ENCODE measurements around the gene KAT6B.
"Not testable (repeated sequence)": the region's sequence is repeated elsewhere in the genome, so short reads cannot be mapped to it uniquely, and the experiment has no call there.

KAT6B gene

DNA sequence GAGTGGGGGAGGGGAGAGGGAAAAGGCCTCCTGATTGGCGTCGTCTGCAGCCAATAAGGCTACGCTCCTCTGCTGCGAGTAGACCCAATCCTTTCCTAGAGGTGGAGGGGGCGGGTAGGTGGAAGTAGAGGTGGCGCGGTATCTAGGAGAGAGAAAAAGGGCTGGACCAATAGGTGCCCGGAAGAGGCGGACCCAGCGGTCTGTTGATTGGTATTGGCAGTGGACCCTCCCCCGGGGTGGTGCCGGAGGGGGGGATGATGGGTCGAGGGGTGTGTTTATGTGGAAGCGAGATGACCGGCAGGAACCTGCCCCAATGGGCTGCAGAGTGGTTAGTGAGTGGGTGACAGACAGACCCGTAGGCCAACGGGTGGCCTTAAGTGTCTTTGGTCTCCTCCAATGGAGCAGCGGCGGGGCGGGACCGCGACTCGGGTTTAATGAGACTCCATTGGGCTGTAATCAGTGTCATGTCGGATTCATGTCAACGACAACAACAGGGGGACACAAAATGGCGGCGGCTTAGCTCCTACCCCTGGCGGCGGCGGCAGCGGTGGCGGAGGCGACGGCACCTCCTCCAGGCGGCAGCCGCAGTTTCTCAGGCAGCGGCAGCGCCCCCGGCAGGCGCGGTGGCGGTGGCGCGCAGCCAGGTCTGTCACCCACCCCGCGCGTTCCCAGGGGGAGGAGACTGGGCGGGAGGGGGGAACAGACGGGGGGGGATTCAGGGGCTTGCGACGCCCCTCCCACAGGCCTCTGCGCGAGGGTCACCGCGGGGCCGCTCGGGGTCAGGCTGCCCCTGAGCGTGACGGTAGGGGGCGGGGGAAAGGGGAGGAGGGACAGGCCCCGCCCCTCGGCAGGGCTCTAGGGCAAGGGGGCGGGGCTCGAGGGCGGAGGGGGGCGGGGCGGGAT lies at the start of gene KAT6B:
TSS of gene KAT6B (plus strand) at position 459 of the 903 bp plus-strand sequence. CDS start 16,258 bp downstream, outside the sequence.
- DNase-seq (ENCODE audit: low read depth in 3 of 3), result peak; percentile 98 to 100 (median 100)

DNA sequence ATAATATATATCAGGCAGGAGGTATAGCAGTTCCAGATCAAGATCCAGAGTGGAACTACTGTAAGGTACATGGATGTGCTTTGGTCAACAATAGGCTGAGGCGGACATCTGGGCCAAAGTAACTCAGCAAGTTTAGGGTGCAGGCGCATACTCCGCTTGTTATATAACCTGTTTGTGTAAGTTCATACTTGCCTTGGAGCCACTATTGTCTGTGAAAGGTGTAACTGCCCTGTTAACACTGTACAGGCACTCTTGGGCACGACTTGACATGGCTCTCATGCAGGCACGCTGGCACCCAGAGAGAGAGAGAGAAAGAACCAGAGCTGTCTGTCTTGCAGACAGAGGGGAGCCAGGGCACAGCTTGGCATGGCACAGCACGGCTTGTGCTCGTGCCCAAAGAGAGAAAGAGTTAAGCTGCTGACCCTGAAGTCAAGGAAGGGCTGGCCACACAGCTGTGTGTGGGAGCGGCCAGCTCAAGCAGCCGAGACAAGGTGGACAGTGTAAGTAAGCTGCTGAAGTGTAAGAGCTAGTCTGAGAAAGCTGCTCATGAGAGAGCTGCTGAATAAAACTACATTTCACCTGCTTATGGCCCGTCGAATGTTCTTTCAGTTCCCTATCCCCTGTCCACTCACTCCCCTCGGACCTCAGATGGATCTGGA lies 47.8 kb upstream of the KAT6B start:
- no peak for DNase-seq (ENCODE audit: low read depth in 3 of 3)

DNA sequence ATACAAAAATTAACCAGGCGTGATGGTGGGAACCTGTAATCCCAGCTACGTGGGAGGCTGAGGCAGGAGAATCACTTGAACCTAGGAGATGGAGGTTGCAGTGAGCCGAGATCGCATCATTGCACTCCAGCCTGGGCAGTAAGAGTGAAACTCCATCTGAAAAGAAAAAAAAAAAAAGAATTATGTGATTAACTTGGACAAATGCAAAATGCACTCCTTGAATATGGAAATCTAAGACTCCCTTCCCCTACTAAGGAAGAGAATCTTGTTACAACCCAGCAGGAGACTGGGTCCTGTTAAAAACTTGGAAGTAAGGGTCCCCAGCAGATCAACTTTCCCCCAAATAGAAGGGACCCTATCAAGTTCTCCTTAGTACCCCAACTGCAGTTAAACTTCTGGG lies 44.5 kb upstream of the KAT6B start:
- not testable (repeated sequence) for DNase-seq (ENCODE audit: low read depth in 3 of 3)

DNA sequence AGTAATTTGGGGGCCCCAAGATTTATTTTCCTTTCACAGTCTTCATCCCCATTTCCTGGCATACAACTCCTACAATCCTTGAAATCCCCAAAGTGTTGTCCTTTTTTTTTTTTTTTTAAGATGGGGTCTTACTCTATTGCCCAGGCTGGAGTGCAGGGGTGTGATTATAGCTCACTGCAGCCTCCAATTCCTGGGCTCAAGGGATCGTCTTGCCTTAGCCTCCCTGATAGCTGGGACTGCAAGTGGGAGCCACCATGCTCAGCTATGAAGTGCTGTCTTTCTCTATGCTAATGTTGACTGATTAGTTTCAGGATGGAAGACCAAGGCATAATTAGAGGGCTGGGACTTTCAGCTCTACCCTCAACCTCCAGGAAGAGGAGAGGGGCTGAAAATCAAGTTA lies 41.9 kb upstream of the KAT6B start:
- no peak for DNase-seq (ENCODE audit: low read depth in 3 of 3)

DNA sequence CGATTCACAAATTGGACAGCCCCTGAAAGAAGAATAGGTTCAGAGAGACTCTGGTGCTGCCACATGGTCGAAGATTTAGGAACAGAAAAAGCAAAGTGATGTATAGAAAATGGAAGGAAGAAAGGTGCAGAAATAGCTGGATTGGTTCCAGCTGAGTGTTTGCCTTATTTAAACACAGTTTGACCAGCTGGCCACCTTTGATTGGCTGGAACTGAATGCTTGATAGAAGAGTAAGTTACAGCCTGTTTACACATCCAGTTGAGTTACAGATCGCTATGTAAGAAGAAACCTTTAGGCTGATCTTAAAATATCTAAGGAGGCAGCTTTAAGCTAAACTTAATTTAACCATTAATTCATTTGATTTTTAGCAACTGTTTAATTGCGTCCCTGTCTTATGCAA lies 40.3 kb upstream of the KAT6B start:
- DNase-seq (ENCODE audit: low read depth in 3 of 3), result no peak

DNA sequence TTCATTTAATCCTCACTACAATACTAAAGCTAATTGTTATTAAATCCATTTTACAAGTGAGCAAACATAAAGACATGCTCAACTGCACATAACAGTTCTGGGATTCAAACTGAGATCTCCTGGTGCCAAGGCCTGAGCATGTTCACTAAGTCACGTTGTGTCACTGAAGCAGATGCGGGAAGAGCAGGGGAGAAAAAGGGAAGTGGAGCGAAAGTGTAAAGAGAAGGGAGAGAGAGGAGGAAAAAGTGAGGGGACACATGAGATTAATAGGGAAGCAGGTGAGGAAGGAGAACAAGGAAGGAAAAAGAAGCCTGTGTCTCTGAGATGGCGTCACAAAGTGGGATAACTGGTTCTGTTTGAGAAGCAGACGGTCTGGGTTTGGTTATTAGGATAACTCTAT lies 38.9 kb upstream of the KAT6B start:
- DNase-seq (ENCODE audit: low read depth in 3 of 3), result no peak

DNA sequence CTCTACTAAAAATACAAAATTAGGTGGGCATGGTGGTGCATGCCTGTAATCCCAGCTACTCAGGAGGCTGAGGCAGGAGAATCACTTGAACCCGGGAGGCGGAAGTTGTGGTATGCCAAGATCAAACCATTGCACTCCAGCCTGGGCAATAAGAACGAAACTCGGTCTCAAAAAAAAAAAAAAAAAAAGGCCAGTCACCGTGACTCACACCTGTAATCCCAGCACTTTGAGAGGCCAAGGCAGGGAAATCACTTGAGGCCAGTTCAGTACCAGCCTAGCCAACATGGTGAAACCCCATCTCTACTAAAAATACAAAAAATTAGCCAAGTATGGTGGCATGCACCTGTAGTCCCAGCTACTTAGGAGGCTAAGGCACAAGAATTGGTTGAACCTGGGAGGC lies 34.4 kb upstream of the KAT6B start:
- DNase-seq (ENCODE audit: low read depth in 3 of 3), result not testable (repeated sequence)

DNA sequence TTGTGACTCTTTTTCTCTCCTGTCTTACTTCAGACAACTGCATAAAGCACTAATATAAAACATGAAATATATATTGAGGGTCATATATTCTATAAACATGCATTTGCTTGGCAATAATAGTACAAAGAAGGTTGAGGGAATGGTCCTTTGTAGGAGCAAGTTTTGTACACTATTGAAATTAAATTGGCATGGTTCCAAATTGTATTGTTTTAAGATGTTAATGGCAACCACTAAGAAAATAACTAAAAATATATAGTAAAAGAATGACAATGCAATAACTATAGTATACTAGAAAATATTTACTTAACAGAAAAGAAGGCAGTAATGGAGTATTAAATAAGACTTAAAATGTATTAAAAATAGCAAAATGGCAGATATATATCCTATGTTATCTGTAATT lies 33.7 kb upstream of the KAT6B start:
- no peak for DNase-seq (ENCODE audit: low read depth in 3 of 3)

DNA sequence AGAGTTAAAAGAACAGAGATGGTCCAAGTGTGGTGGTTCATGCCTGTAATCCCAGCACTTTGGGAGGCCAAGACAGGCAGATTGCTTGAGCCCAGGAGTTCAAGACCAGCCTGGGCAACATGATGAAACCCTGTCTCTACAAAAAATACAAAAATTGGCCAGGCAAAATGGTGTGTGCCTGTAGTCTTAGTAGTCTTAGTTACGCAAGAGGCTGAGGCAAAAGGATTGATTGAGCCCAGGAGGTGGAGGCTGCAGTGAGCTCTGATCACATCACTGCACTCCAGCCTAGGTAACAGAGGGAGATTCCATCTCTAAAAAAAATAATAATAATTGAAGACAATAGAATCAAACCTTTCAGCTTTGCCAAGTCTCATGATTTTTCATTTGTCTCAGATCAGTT lies 33.2 kb upstream of the KAT6B start:
- not testable (repeated sequence) for DNase-seq (ENCODE audit: low read depth in 3 of 3)

DNA sequence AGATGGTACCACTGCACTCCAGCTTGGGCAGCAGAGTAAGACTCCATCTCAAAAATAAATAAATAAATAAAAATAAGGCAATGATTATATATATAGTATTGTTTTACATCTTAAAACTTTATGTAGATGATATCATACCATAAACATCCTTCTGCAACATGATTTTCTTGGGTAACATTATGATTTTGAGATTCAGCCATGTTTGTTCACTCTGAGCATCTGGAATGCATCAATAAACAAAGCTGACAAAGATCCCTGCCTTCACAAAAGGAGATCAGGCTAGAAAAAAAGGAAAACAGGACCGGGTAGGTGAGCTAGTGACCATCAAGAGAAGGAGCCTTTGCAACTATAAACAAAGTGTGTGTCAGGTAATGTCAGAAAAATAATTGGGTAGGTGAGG lies 31.9 kb upstream of the KAT6B start:
- no peak for DNase-seq (ENCODE audit: low read depth in 3 of 3)

DNA sequence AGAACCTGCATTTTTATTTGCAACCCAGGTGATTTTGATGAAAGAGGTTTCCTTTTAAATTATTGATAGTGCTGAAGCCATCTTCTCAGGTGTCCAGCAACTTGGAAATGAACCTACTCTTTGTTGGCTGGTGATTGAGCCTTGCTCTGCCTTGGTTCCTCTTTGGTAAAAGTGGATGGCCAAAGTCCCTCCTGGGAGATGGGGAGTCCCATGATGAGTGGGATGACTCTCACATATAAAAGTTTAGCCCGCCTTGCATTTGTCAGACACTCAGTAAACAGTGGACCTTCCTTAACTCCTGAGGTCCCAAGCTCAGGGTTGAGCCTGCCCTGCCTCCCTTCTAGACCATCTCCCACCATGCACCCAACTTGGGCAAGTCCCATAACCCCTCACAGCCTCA lies 28.9 kb upstream of the KAT6B start:
- no peak for DNase-seq (ENCODE audit: low read depth in 3 of 3)

DNA sequence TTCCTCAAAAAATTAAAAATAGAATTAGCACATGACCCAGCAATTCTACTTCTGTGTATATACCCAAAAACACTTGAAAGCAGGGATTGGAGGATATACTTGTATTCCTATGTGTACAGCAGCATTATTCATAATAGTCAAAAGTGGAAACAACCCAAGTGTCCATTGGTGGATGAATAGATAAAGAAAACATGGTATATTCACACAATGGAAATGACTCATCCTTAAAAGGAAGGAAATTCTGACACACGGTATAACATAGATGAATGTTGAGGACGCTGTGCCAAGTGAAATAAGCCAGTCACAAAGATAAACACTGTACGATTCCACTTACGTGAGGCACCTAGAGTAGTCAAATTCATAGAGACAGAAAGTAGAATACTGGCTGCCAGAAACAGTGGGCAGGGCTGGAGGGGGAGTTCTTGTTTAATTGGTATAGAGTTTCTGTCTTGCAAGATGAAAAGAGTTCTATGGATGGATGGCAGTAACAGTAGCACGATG lies 26.6 kb upstream of the KAT6B start:
- DNase-seq (ENCODE audit: low read depth in 3 of 3), result no peak

DNA sequence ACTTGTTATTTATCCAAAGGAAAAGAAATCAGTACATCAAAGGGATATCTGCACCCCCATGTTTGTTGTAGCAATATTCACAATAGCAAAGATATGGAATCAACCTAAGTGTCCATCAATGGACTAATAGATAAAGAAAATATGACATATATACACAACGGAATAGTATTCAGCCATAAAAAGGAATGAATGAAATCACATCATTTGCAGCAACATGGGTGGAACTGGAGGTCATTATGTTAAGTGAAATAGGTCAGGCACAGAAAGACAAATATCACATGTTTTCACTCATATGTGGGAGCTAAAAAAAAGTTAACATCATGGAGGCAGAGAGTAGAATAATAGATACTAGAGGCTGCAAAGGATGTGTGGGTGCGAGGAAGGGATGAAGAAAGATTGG lies 25.0 kb upstream of the KAT6B start:
- no peak for DNase-seq (ENCODE audit: low read depth in 3 of 3)

DNA sequence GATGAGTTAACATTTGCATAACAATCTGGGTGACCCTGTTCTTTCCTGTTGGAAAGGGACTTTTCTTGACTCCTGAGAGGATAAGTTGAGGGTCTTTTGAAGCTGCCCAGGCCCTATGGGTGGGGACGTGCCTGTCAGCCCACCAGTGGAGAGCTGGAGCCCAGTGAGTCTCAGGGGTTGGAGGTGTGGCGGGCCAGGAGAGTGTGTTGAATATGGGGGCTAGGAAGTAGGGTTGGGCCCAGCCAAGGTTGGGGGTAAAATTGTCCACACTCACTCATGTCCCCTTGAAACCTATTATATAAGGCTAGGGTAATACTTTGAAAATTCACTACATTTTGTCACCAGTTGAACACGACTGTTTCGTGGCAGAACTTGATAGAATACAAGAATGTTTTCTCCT lies 17.9 kb upstream of the KAT6B start:
- no peak for DNase-seq (ENCODE audit: low read depth in 3 of 3)

DNA sequence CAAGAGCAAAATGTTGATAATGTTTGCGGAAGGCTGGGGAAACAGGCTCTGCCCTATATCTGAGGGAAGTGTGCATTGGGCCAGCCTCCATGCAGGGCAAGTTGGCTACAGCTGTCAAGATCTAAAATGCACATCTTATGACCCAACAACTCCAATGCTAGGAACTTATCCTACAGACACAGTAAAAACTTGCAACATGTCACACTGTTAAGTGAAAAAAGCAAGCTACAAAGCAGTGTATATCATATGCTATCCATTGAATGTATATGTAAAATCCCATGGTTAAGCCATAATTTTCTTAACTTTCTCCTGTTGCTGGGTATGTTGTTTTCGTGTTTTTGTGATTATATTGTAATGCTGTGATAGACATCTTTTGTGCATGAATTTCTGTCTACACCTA lies 16.3 kb upstream of the KAT6B start:
- DNase-seq (ENCODE audit: low read depth in 3 of 3), result no peak

DNA sequence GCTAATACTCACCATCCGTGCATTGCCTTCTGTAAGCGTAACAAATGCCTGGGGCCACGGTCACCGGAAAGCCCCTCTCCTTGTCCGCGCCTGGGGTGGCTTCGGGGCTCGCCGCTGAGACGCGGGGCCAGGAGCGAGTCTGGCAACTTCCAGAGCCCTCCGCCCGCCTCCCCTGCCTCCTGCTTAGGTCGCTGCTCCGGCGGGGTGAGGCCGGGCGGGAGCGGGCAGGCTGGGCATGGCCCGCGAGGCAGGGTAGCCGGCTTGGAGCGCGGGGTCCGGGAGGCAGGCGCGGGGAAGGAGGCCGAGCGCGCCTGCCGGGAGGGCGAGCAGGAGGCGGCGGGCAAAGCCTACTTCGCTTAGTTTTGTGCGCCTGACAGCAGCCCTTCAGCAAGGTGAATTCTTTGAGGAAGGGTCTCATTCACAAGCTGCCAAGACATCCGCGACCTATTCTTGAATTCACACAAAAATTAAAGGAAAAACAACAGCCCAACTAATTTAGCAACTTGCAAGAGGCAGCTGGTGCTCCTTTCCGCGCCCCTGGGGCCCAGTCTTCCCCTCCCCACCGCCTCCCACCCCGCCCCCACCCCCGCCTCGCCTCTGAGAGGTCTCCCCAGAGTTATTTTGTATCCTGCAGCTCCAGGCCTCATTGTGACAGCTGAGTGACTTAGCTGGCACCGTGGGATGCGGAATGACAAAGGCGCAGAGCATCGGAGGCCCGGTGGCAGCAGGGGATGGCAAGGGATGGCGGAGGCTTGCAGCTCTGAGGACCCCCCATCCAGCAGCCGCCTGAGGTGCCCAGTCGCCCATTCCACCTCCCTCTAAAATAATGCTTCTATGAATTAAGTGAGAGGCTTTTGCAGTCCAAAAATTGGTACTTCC lies 12.8 kb upstream of the KAT6B start:
- DNase-seq (ENCODE audit: low read depth in 3 of 3), result no peak

DNA sequence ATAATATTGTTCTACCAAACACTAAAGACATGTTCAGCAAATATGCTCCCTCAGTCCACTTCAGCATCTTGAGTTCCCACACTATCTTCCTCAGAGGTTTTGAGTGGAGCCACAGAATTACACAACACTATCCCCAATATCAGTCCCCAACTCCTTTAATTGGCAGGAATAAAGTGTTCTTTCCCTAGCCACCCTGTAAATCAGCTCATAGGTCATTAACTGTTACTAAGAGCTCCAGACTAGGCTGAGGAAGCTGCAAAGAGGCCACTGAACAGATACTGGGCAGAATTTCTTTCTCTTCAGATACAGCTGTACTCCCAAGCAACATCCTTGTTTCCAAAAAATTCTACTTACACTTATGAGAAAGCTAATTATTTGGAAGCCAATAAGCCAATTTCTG lies 11.6 kb upstream of the KAT6B start:
- no peak for DNase-seq (ENCODE audit: low read depth in 3 of 3)

DNA sequence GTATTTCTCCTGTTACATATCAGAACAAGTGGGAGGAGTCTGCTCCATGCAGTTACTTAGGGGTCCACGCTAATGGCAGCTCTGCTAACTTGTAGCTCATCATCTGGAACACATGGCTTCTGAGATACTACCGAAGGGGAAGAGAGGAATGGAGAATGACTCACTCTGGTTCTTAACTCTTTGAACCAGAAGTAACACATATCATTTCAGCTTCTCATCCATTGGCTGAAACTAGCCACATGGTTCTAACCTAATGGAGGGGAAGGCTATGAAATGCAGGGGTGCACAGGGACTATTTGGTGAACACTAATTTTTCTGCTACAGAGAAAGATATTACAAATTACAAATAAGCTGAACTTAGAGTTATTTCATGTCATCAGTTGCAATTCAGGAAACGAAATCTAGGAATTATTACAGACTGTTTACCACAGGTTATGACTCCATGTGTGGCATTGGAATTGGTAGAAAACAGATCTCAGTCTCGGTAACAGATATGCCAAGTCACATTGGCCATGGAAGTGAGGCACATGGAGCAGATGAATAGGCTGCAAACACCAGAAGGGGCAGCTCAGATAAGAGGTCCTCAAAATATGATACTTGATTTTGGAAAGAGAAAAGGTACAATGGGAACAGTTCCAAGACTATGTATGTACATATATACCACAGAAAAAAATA lies 9.4 kb upstream of the KAT6B start:
- DNase-seq (ENCODE audit: low read depth in 3 of 3), result no peak

DNA sequence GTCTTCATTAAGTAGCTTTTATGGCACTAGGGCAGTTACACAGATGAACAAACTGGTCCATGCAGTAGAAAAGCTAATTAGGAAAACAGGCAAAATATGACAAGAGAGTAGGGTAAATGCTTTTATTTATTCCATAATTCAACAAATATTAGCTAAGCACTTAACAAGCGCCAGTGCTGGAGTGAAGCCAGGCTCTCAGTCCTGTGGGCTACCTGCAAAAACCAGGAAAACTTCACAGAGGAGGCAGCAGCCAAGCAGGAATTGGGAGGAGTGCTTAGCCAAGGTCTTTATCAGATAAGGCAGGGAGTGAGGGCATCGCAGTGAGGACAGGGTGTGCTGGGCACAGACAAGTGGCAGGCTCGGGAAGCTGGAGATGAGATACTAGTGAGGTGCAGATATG lies 4.9 kb upstream of the KAT6B start:
- no peak for DNase-seq (ENCODE audit: low read depth in 3 of 3)

DNA sequence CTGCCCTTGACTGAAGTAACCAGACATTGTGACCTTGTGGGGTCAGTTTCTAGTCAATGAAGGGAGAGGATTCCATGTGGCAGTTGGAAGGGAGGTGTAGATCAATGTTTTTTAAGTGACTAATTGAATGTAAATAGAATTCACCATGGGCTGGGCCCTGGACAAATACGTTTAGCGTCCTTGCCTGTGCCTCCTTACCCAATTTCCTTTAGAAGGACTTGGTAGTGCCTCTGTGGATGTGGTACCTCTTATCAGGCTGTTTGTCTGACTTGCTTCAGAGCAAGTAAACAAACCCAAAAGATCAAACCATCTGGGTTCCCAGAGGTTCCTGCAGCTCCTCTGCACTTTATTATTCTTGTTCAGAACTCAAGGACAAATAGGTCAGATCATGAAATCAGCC lies 4.3 kb upstream of the KAT6B start:
- DNase-seq (ENCODE audit: low read depth in 3 of 3), result no peak

DNA sequence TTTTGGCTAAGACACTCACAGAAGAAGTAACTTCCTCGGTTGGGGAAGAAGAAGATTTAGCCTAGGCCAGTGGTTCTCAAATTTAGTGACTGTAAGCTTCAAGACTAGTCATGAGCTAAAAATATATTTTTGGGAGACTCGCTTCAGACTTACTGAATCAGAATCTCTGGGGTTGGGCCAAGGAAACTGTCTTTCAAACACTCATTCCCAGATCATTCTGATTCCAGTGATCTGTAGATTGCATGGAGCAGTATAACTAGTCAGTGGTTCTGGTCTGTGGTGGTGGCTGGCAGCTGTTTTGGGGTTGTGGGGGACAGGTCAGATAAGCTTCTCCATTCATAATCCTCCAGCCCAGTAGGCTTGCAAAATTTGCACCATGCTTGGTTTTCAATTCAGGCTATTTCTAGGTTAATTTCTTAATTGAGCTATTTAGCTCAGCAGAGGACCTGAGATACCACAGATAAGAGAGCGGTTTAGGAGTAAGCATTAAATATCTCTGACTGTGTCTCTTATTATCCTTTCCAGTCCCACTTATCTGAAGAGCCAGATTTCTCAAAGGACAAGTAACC lies 3.8 kb upstream of the KAT6B start:
- DNase-seq (ENCODE audit: low read depth in 3 of 3), result no peak

All from stimulated activated CD4-positive, alpha-beta T cell treated with anti-CD3 and anti-CD28 coated beads, TNF-alpha, amount 100 ng/mL, for 4 hours (primary cell).